ENCODE data around the gene TCEANC2. TPM values are rescaled to one million over a fixed set of nuclear protein-coding genes. Genes with fewer than 3 reads are reported as not detected.
"Not testable (repeated sequence)": the region's sequence is repeated elsewhere in the genome, so short reads cannot be mapped to it uniquely, and the experiment has no call there.

Gene TCEANC2
- polyA plus RNA-seq, 3 donors, result 7.7 to 9.2 (median 8.5) TPM

DNA sequence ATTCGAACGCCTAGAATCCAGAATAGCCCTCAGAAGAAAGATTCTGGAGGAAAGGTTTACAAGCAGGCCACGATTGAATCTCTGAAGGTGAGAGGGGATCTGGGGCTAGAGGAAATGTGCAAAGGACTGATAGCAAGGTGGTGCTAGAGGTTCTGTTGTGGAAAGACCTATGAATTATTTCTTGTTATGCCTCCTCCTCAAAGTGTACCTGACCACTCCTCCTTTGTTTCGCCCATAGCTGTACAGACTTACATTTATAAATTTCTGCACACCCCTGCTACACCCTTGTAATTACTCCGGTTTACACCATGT lies 986 bp downstream of the TCEANC2 start:
- DNase-seq (ENCODE audit: extremely low read depth in 1 of 11, low read depth in 9 of 11, low spot score in 4 of 11), result no peak

DNA sequence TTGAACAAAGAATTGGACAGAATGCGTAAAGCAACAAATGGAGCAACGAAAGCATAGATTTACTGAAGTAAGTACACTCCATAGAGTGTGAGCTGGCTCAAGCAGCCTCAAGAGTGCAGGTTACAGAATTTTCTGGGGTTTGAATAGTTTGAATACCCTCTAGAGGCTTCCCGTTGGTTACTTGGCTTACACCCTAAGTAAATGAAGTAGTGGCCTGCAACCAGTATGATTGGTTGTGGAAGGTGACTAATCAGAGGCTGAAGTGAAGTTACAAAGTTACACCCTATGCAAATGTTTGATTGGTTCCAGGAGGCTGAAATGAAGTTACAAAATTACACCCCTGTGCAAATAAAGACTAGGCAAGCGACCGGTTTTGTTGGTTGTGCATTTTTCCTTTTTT lies 10.9 kb downstream of the TCEANC2 start:
- no peak for DNase-seq (ENCODE audit: extremely low read depth in 1 of 11, low read depth in 9 of 11, low spot score in 4 of 11)

DNA sequence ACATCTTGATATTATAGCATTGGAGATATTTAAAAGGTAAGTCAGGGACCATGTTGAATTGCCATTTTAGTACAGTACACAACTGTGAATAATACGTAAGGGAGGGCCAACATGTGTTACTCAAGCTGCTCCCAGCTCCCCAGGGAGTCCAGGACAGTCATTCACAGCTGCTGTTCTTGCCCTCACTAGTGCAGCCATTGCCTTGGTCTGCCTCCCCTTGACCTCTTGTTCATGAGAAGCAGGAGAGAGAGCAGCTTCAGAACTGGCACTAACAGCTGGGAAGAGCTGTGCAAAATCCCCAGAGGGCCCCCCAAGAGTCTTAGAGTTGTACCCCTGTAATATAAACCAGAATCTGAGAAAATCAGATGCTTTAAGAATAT lies 16.4 kb downstream of the TCEANC2 start:
- DNase-seq (ENCODE audit: extremely low read depth in 1 of 11, low read depth in 9 of 11, low spot score in 4 of 11), result no peak

DNA sequence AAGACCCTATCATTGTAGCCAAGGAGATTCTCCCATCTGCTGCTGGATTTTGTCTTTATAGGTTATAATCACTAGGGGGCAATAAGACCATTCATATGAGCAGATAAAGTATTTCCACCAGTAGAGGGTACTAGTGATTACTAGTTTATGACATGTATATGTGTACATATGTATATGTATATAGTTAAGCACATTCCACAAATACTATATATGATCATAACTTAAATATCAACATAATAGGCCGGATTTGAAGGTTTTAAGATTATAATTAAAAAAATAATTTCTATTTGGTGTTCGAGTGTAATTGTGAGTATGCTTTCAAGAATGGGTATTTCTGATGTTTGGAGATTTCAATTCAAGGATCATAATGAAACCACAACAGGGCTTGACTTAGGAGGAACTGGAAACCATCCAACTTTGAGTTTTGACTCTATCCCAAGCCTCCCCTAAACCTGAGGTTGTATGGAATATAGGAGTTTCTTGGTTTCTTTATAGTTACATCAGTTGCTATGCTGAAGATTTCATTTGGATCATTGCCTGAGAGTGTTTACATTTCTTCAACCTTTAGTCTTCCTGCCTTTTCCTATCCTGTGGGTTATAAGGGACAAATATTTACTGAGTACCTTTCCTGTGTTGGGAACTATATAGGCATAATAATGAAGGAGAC lies 16.9 kb downstream of the TCEANC2 start:
- DNase-seq (ENCODE audit: extremely low read depth in 1 of 11, low read depth in 9 of 11, low spot score in 4 of 11), result peak in 2 of 11 donors; percentile 24 to 68

DNA sequence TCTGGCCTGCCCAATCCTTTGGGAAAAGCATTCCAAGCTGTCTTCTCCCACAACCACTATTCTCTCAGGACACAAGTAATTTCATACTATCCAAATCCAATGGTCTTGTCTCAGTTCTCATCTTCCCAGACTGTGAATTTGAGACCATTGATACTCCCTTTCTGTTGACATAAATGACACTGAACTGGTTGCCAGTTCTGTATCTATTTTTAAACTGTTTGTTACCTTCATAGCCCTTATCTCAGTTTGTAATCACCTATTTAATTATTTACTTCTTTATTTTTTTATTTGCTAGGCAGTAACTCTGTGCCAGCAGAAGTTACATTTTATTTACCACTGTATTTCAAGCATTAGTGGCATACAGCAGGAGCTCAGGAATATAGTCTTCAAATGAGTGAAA lies 24.0 kb downstream of the TCEANC2 start:
- no peak for DNase-seq (ENCODE audit: extremely low read depth in 1 of 11, low read depth in 9 of 11, low spot score in 4 of 11)

DNA sequence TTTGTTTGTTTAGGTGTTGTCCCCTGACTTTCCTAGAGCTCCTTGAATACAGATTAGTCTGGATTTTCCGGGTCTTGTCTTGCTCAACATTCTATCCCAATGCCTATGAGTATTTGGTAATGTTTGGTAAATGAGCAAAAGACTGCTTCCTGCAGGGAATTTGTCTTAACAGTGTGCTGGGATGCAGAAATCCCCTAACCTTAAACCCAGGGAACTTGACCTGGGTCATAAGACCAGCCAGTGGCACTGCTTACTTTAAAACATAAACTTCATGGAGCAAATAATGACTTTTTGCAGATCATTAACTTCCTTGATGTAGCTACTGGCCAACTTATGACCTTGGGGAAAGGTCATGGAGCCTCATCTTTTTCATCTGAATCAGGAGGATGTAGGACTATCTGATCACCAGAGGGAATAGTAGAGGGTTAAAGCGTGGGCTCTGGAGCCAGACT lies 27.2 kb downstream of the TCEANC2 start:
- DNase-seq (ENCODE audit: extremely low read depth in 1 of 11, low read depth in 9 of 11, low spot score in 4 of 11), result peak in 4 of 11 donors; percentile 20 to 40 (median 36)

DNA sequence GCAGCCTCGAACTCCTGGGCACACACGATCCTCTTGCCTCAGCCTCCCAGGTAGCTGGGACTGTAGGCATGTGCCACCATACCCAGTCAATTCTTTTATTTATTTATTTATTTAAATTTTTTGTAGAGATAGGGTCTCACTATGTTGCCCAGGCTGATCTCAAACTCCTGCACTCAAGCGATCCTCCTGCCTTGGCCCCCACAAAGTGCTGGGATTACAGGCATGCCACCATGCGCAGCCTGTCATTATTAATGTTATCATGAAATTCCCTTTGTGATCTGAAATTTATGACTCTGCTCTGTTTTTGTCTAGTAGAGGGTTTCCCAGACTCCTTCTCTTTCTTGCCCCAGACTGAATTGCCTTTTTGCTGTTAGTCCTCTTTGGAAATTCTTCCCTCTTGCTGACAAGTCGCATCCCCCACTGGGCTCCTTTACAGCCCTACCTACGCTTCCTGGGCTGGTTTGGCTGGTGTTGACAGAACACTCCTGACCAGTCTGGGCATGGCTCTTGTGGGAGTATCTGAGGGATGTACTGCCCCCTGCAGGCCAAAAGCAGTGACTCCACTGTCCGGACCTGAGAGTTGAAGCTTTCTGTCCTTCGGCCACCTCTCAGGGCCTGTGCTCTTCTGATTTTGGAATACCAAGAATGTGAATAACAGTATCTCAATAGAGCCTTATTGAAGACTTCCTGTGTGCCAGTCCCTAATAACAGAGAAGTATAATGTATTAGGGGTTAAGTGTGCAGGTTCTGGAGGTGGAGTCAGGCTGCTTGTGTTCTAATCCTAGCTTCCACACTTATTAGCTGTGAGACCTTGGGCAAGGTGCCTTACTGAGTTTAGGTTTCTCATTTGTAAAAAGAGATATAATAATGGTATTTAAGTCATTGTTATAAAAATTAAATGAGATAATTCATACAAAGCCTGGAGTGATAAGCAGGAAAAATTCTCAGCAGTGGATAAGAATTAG lies 28.2 kb downstream of the TCEANC2 start:
- peak in 2 of 11 donors; percentile 13 to 41 for DNase-seq (ENCODE audit: extremely low read depth in 1 of 11, low read depth in 9 of 11, low spot score in 4 of 11)

DNA sequence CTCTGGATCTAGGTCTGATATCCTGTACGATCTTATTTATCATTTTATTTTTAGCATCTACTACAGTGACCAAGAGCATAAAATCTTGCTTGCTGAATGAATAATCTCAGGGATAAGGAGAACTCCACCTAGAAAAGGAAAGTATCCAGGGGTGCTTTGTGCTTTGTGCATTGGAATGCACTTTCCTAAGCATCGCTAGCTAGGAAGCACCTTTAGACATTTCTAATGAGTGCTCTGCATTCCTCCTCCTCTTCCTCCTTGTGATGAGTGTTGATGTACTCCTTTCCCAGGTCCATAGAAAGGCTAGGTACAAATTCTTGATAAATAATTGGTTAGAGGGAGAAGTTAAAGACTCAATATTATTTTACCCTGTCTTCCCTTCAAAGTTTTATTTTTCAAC lies 31.4 kb downstream of the TCEANC2 start:
- DNase-seq (ENCODE audit: extremely low read depth in 1 of 11, low read depth in 9 of 11, low spot score in 4 of 11), result no peak

DNA sequence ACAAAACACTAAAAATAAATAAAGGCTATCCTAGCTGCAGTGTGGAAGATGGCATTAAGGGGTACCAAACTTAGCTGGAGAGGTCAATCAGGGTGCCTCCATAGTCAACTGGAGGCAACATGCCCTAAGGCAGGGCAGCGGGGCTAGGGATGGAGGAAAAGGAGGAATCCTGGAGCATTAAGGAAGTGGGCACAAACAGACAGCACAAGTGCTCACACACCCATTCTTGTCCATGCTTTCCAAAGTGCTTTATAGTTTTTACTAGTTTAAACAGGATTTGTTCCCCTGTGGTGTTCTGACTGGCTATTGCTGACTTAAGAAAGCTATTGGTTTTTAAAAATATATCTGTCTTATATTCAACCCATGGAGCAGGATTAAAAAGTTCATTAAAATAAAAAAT lies 33.3 kb downstream of the TCEANC2 start:
- no peak for DNase-seq (ENCODE audit: extremely low read depth in 1 of 11, low read depth in 9 of 11, low spot score in 4 of 11)

DNA sequence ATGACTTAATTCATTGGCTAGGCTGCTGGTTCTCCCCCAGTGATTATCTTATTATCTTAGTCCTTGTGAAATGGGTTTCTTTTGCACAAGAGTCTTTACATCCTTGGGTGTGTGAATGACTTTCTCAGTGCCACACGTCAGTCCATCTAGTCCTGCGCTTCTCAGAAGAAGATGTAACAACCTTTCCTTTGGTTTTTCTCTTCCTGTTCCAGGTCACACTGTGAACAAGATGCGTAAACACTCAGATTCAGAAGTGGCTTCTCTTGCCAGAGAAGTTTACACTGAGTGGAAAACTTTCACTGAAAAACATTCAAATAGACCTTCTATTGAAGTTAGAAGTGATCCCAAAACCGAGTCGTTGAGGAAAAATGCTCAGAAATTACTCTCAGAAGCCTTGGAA lies 35.0 kb downstream of the TCEANC2 start:
- no peak for DNase-seq (ENCODE audit: extremely low read depth in 1 of 11, low read depth in 9 of 11, low spot score in 4 of 11)

DNA sequence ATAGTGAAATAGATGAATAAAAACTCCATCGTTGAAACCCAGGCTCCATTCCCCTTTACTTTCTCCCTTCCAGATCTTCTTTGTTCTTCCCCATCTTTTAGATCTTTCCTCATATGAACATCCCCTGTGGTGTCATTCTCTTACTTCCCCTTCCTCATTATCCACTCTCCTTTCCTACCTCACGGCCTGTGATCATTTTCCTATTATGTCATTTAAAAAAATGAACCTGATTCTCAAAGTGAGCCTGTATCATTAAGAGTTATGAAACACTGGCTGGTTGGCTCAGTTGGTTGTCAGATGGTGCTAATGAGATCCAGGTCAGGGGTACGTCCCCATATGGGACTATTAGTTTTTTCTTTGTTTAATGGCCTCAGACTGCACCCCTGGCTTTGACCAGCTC lies 38.3 kb downstream of the TCEANC2 start:
- DNase-seq (ENCODE audit: extremely low read depth in 1 of 11, low read depth in 9 of 11, low spot score in 4 of 11), result no peak

DNA sequence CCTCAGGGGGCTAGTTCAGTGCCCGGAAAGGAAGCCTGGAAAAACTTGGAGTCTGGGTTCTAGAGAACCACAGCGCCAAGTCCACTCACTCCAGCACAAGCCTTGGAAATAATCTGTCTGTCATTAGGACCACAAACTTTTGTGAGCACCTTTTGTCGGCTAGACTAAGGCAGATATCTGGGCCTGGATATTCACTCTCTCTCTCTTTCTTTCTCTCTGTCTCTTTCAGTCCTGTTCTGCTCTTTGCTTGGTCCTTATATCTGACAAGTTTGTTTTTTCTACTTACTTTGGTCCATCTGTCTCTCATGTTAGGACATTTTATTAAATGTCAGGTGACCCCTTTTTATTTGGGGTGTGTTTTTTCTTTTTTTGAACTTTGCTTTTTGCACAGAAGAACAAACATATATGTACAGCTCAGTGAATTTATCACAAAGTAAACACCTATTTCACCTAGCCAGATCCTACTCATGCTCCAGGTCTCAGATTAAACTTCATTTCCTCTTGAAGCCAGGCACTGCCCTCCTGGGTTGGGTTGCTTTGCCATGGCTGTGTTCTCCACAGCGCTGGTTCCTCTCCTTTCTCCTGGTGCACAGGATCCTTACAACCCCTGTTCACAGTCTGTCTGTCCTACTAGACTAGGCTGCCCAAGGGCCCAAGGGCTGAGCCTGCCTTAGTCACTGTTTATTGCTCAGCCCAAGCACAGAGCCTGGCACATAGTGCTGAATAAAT lies 40.8 kb downstream of the TCEANC2 start:
- no peak for DNase-seq (ENCODE audit: extremely low read depth in 1 of 11, low read depth in 9 of 11, low spot score in 4 of 11)

DNA sequence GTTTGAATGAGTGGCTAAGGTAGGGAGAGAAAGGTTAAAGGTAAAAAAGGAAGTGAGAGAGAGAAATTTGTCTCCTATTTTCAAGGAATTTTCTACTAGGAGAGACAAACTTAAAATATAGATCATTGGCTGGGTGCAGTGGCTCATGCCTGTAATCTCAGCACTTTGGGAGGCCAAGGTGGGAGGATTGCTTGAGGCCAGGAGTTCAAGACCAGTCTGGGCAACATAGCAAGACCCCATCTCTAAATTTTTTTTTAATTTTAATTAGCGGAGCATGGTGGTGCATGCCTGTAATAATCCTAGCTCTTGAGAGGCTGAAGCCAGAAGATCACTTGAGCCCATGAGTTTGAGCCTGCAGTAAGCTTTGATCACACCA lies 41.3 kb downstream of the TCEANC2 start:
- DNase-seq (ENCODE audit: extremely low read depth in 1 of 11, low read depth in 9 of 11, low spot score in 4 of 11), result not testable (repeated sequence)

DNA sequence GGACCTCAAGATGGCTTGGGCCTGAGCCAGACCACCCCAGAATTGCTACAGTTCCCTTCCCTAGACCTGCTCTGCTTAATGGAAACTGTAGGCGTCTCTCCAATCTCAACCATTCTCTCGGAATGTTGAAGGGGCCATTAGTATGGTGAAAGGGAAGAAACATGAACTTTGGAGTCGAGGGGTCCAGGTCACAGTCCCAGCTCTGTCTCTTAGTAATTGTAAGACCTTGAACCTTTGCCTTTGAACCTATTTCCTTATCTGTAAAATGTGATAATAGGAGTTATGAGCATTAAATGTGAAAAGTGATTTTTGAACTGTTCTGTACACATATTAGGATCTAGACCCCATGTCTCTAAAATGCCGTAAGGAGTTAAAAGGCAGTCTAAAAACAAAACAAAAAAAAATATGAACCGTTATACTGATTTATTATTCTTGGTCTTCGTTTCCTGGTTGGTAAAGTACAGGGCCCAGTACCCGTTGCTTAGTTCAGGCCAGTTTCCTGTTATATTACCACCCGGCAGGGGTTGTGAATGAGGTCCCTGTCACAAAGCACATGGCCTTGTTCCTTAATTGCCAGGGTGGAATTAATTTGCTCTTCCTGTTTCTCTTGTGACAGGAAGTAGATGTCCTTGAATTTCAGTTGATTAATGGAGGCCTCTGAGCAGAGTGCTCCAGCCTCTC lies 42.3 kb downstream of the TCEANC2 start:
- peak in 3 of 11 donors; percentile 38 to 55 (median 43) for DNase-seq (ENCODE audit: extremely low read depth in 1 of 11, low read depth in 9 of 11, low spot score in 4 of 11)

DNA sequence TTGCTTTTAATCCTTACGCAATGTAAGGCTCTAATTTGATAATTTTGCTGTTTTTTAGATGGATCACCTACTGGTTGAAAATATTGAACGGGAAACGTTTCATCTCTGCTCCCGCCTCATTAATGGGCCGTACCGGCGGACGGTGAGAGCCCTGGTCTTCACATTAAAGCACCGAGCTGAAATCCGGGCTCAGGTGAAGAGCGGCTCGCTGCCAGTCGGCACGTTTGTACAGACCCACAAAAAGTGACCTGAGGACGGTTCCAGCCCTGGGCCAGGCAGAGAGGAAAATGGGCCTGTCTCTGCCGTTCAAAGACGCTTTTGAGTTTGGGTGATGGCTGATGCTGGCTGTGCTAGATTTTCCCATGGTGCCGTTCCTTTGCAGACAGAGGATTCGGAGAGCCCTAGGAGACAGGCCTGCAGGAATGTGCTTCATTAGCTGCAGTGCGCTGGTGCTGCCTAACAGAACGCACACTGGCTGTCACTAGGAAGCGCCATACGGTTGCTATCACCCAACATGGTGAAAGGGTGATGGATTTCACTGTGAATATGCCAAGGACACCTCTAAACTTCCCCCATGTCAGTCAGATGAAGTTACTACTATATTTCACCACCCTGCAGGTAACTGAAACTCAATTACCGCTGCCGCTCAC lies 42.9 kb downstream of the TCEANC2 start:
- peak in 1 of 11 donors; percentile 32 for DNase-seq (ENCODE audit: extremely low read depth in 1 of 11, low read depth in 9 of 11, low spot score in 4 of 11)

DNA sequence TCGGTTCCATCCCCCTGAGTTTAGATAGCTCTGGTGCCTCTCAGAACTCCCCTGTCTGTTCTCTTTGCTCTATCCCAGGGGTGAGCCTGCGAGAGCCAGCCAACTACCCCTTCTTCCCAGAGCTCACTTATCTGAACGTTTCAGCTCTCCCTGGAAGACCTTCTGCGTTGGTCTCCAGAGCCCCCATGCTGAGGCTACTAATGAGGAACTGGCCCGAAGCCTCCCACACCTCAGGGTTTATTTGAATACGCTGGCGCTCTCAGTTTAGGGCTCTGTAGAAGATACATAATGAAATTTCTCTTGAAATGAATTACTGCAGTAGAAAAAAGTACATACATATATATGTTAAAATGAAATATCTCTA lies 43.5 kb downstream of the TCEANC2 start:
- DNase-seq (ENCODE audit: extremely low read depth in 1 of 11, low read depth in 9 of 11, low spot score in 4 of 11), result no peak

DNA sequence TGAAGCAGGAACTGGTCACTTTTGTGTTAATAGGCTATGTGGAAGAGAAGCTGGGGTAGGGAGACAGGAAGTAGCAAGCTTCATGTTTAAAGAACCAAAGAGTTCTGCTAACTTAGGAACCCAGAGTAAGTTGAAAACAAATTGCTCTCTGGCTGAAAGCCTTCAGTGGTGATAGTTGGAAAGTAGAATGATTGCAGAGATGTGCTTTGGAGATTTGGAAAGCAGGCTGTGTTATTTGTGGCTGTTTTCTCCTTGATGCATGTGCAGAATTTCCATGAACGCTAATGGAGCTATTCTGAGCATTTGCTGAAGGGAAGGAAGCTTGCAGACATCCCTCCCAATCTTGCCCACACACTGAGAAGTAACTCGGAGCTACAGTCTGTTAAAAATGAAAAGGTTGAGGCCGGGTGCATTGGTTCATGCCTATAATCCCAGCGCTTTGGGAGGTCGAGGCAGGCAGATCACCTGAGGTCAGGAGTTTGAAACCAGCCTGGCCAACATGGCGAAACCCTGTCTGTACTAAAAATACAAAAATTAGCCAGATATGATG lies 45.7 kb downstream of the TCEANC2 start:
- no peak for DNase-seq (ENCODE audit: extremely low read depth in 1 of 11, low read depth in 9 of 11, low spot score in 4 of 11)

DNA sequence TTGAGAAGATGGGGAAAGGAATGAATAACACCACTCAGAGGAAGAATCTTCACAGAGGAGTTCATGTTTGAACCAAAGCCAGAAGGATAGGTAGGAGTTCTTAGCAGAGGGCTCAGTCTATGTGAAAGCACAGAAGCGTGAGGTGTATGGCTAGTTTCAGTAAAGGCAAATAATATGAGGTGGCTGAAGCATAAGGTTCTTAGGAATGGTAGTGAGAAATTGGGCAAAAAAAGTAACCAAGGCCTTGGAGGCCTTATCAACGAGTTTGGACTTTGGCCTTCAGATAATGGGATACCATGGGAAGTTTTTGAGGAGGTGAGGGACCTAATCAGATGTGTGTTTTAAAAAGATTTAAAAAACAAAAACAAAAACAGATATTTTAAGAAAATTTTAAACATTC lies 47.1 kb downstream of the TCEANC2 start:
- no peak for DNase-seq (ENCODE audit: extremely low read depth in 1 of 11, low read depth in 9 of 11, low spot score in 4 of 11)

DNA sequence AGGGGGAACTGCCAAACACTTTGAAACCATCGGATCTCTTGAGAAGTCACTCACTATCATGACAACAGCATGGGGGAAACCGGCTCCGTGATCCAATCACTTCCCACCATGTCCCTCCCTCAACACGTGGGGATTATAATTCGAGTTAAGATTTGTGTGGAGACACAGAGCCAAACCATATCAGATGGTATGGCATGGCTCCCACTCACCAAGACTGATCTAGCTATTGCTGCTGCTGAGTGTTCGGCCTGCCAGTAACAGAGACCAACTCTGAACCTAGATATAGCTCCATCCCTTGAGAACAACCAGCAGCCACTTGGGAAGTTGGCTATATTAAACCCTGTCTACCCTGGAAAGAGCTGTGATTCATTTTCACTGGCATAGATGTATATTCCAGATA lies 50.0 kb downstream of the TCEANC2 start:
- no peak for DNase-seq (ENCODE audit: extremely low read depth in 1 of 11, low read depth in 9 of 11, low spot score in 4 of 11)

Measured in renal cortex interstitium (tissue), 11 donors.